MM.1S (cell line): Measurements from ENCODE around the gene LRRC26.

Experiments
- CTCF ChIP-seq: fragments of 300-600 bp; sonication (generic); IDR thresholded peaks from 2 replicates; pipeline ENCODE4 v1.5.1; 2016; ENCODE audit warnings: antibody characterized with exemption, low read length, mixed read lengths
- EZH2phosphoT487 ChIP-seq: fragments of 300-600 bp; sonication (generic); IDR thresholded peaks from 2 replicates; pipeline ENCODE4 v1.6.1; 2018; ENCODE audit warnings: antibody characterized with exemption, low read length

- TF ChIP-seq CTCF (no peak), EZH2phosphoT487 (no peak)
Measured at GRCh38 chr9:137143459-137143858, 26.4 kb downstream of the LRRC26 start.
